HG03025 (cell line): ENCODE measurements around the gene PTPRD.

ENCODE experiments used
- ATAC-seq: cut with Tn5 transposase; IDR thresholded peaks from one replicate; pipeline ENCODE4 v1.9.1; 2021; ENCODE audit warnings: mild to moderate bottlenecking, moderate library complexity; ENCODE audit not compliant: unreplicated experiment, low FRiP score

PTPRD gene

GRCh38 chr9:8778356-8778755 lies 1834.4 kb downstream of the PTPRD start:
- ATAC-seq: no peak

GRCh38 chr9:8772302-8772701 lies 1840.5 kb downstream of the PTPRD start:
- ATAC-seq: no peak

- ATAC-seq: no peak
These were observed 1843.6 kb downstream of the PTPRD start for GRCh38 chr9:8769153-8769552.

GRCh38 chr9:8766096-8766495 lies 1846.7 kb downstream of the PTPRD start:
- no peak for ATAC-seq

- ATAC-seq: no peak
These were observed 1848.8 kb downstream of the PTPRD start for GRCh38 chr9:8764051-8764450.

- ATAC-seq: no peak
These were observed 1850.2 kb downstream of the PTPRD start for GRCh38 chr9:8762479-8763085.

- no peak for ATAC-seq
These were observed 1852.6 kb downstream of the PTPRD start for GRCh38 chr9:8760000-8760767.

- no peak for ATAC-seq
These were observed 1854.9 kb downstream of the PTPRD start for GRCh38 chr9:8757881-8758280.

- no peak for ATAC-seq
These were observed 1858.1 kb downstream of the PTPRD start for GRCh38 chr9:8754751-8755150.

- ATAC-seq: no peak
These were observed 1861.3 kb downstream of the PTPRD start for GRCh38 chr9:8751406-8751930.

- ATAC-seq: no peak
These were observed 1862.2 kb downstream of the PTPRD start for GRCh38 chr9:8750639-8751051.

GRCh38 chr9:8745347-8745746 lies 1867.5 kb downstream of the PTPRD start:
- ATAC-seq: no peak

GRCh38 chr9:8738945-8739344 lies 1873.9 kb downstream of the PTPRD start:
- no peak for ATAC-seq

GRCh38 chr9:8736805-8737204 lies 1876.0 kb downstream of the PTPRD start:
- ATAC-seq: no peak

- ATAC-seq: no peak
These were observed 1878.0 kb downstream of the PTPRD start for GRCh38 chr9:8734760-8735159.

GRCh38 chr9:8733131-8733954 lies 1879.5 kb downstream of the PTPRD start:
- no peak for ATAC-seq

- no peak for ATAC-seq
These were observed 1880.3 kb downstream of the PTPRD start for GRCh38 chr9:8732367-8733075.

- no peak for ATAC-seq
These were observed 1882.2 kb downstream of the PTPRD start for GRCh38 chr9:8730618-8731017.

GRCh38 chr9:8728910-8729309 lies 1883.9 kb downstream of the PTPRD start:
- no peak for ATAC-seq

GRCh38 chr9:8727191-8727590 lies 1885.6 kb downstream of the PTPRD start:
- no peak for ATAC-seq
